Stimulated activated CD8-positive, alpha-beta memory T cell treated with anti-CD3 and anti-CD28 coated beads, Interleukin-15, amount 100 ng/mL, for 48 hours (primary cell): ENCODE data around the gene NCKIPSD.

Experiments
- DNase-seq, 2 donors: peaks; one replicate each; pipeline ENCODE4 v3.0.0-alpha.2; 2020; ENCODE audit warnings: low read depth in 2 of 2

The NCKIPSD gene

GRCh38 chr3:48678566-48679380 is 6.9 kb downstream of the NCKIPSD start:
- no peak for DNase-seq

- DNase-seq = no peak
Measured at GRCh38 chr3:48678056-48678455, 7.7 kb downstream of the NCKIPSD start.

- no peak for DNase-seq
Measured at GRCh38 chr3:48674505-48674904, 11.2 kb downstream of the NCKIPSD start.

GRCh38 chr3:48672522-48672921 is 13.2 kb downstream of the NCKIPSD start:
- no peak for DNase-seq

- DNase-seq = no peak
Measured at GRCh38 chr3:48664929-48665328, 20.8 kb downstream of the NCKIPSD start.

- no peak for DNase-seq
Measured at GRCh38 chr3:48664313-48664644, 21.4 kb downstream of the NCKIPSD start.

- peak; percentile 92 for DNase-seq
Measured at GRCh38 chr3:48663489-48664312, 22.0 kb downstream of the NCKIPSD start.

GRCh38 chr3:48662753-48663488 is 22.8 kb downstream of the NCKIPSD start, which contains the start of gene CELSR3:
Gene CELSR3, minus strand, starts transcription at chr3:48662886. Its CDS starts 252 bp downstream, at chr3:48662634.
- DNase-seq = peak in 1 of 2 donors; percentile 62

GRCh38 chr3:48662145-48662752 is 23.5 kb downstream of the NCKIPSD start:
- DNase-seq = no peak

GRCh38 chr3:48661501-48662144 is 24.1 kb downstream of the NCKIPSD start:
- peak in 1 of 2 donors; percentile 50 for DNase-seq

- no peak for DNase-seq
Measured at GRCh38 chr3:48660800-48661400, 24.8 kb downstream of the NCKIPSD start.

- peak in 1 of 2 donors; percentile 15 for DNase-seq
Measured at GRCh38 chr3:48656841-48657281, 28.9 kb downstream of the NCKIPSD start.

- peak; percentile 83 to 86 for DNase-seq
Measured at GRCh38 chr3:48656061-48656840, 29.5 kb downstream of the NCKIPSD start.

- DNase-seq = peak; percentile 44 to 48
Measured at GRCh38 chr3:48655606-48656005, 30.1 kb downstream of the NCKIPSD start.

GRCh38 chr3:48655063-48655462 is 30.7 kb downstream of the NCKIPSD start:
- DNase-seq = no peak

GRCh38 chr3:48652923-48653715 is 32.6 kb downstream of the NCKIPSD start:
- no peak for DNase-seq

- DNase-seq = no peak
Measured at GRCh38 chr3:48651771-48652170, 33.9 kb downstream of the NCKIPSD start.

GRCh38 chr3:48650723-48651122 is 35.0 kb downstream of the NCKIPSD start:
- DNase-seq = no peak
